ENCODE results near the gene MINDY4.

GRCh38 chr7:30909431-30909830 lies 138.2 kb downstream of the MINDY4 start:
- TF ChIP-seq EGR1 (IDR thresholded peaks at IDR 0.05; ENCODE audit: borderline replicate concordance, low read depth, low read length) (no peak), FOSL1 (IDR thresholded peaks at IDR 0.05; ENCODE audit: insufficient read depth, low read depth, low read length) (no peak), POLR2A (IDR thresholded peaks at IDR 0.05; ENCODE audit: control extremely low read depth in 1 of 2, low read depth in 2 of 2, low read length in 2 of 2) (no peak), RAD21 (IDR thresholded peaks at IDR 0.05 in 1 of 2, conservative IDR thresholded peaks at IDR 0.05 in 1 of 2; ENCODE audit: low read depth in 2 of 2, low read length in 2 of 2) (no peak), EZH2 (IDR thresholded peaks at IDR 0.05; ENCODE audit: low read depth, low read length, severe bottlenecking) (no peak), RFX5 (IDR thresholded peaks at IDR 0.05; ENCODE audit: borderline replicate concordance, low read depth, low read length) (no peak), CTCF (IDR thresholded peaks at IDR 0.05; ENCODE audit: control extremely low read depth in 1 of 3, insufficient read depth in 1 of 3, low read depth in 1 of 3, low read length in 3 of 3) (no peak), ATF2 (IDR thresholded peaks at IDR 0.05; ENCODE audit: low read length) (no peak), TEAD4 (IDR thresholded peaks at IDR 0.05; ENCODE audit: low read depth, low read length) (no peak), YY1 (IDR thresholded peaks at IDR 0.05; ENCODE audit: low read depth, low read length) (no peak), EP300 (IDR thresholded peaks at IDR 0.05; ENCODE audit: borderline replicate concordance in 1 of 2, low read depth in 2 of 2, low read length in 2 of 2) (no peak), POLR2AphosphoS5 (IDR thresholded peaks at IDR 0.05; ENCODE audit: low read depth, low read length) (no peak), RNF2 (IDR thresholded peaks at IDR 0.05; ENCODE audit: borderline replicate concordance, low read depth, low read length, missing control alignments, poor library complexity, severe bottlenecking) (no peak), SP4 (IDR thresholded peaks at IDR 0.05; ENCODE audit: low read length) (no peak)

All from H1 (cell line).